Measurements from ENCODE around the gene FAF1. TPM values are rescaled to one million over a fixed set of nuclear protein-coding genes. Genes with fewer than 3 reads are reported as not detected.

FAF1 gene
- total RNA-seq, 1 experiment from 2014 or later, result 73.2 TPM

GRCh38 chr1:50981741-50982140, 21.7 kb upstream of the FAF1 start:
- H3K79me2 ChIP-seq (ENCODE audit: insufficient read depth, low read length), result no peaks in the 10 kb centered on the region
- H3K27me3 ChIP-seq (ENCODE audit: insufficient read depth, low read length), result no peaks in the 10 kb centered on the region
- DNase-seq (ENCODE audit: low read depth, low spot score) (no peak), ATAC-seq (no peak)
- no peaks in the 10 kb centered on the region for H4K20me1 ChIP-seq (ENCODE audit: insufficient read depth)
- ChIA-PET RAD21 (ENCODE audit: low non-redundant PET in 1 of 2, low total read pairs in 2 of 2, uncharacterized antibody in 2 of 2, unreplicated experiment in 2 of 2) (no interaction called here), POLR2A (interaction anchor here (1.0 kb wide), 1 partner anchor 21 kb away, joined by 4 read pairs; the partner anchor contains the start of gene FAF1), CTCF (no interaction called here)
- H3K9ac ChIP-seq (ENCODE audit: low read length), result no peak overlapping the region
- no peaks in the 10 kb centered on the region for H3K9me3 ChIP-seq (ENCODE audit: control insufficient read depth in 1 of 2, insufficient read depth in 1 of 2, low read depth in 1 of 2, low read length in 2 of 2)
- H3K27ac ChIP-seq (ENCODE audit: low read depth, low read length), result no peak overlapping the region
- H3K9me2 ChIP-seq (ENCODE audit: insufficient read depth), result no peaks in the 10 kb centered on the region
- TF ChIP-seq EGR1 (IDR thresholded peaks at IDR 0.05; ENCODE audit: low read depth), result no peak
- no peak for TF ChIP-seq ZFX (IDR thresholded peaks at IDR 0.05)
- TF ChIP-seq MAX (IDR thresholded peaks at IDR 0.05), result no peak
- H3K4me2 ChIP-seq (ENCODE audit: low read length), result no peak overlapping the region
- H3K4me3 ChIP-seq (replicated peaks in 1 of 2; ENCODE audit: low read depth in 1 of 2, low read length in 2 of 2), result no peak overlapping the region
- intact Hi-C loops (cut with micrococcal nuclease), result no loop called here
- H2AFZ ChIP-seq (ENCODE audit: low read depth, low read length, poor library complexity, severe bottlenecking), result peak overlapping the region; percentile 13
- H3K36me3 ChIP-seq (ENCODE audit: control insufficient read depth in 1 of 2, insufficient read depth in 2 of 2, low read length in 2 of 2), result no peaks in the 10 kb centered on the region
- BruUV-seq (replicated peaks), result no TSS peak
- H3K4me1 ChIP-seq (ENCODE audit: control insufficient read depth in 1 of 2, insufficient read depth in 2 of 2, low read length in 2 of 2), result peaks cover 6 to 17% of the 10 kb centered on the region in 2 experiments; a peak in 3 of 4 replicates

- H3K9ac ChIP-seq (ENCODE audit: low read length), result no peak overlapping the region
- no peaks in the 10 kb centered on the region for H3K9me2 ChIP-seq (ENCODE audit: insufficient read depth)
- ATAC-seq, result no peak
- H3K9me3 ChIP-seq (ENCODE audit: control insufficient read depth in 1 of 2, insufficient read depth in 1 of 2, low read depth in 1 of 2, low read length in 2 of 2), result no peaks in the 10 kb centered on the region
- H3K4me1 ChIP-seq (ENCODE audit: control insufficient read depth in 1 of 2, insufficient read depth in 2 of 2, low read length in 2 of 2), result peaks cover 6 to 17% of the 10 kb centered on the region in 2 experiments; a peak in 3 of 4 replicates
- no peak overlapping the region for H3K4me2 ChIP-seq (ENCODE audit: low read length)
- no peak overlapping the region for H3K27ac ChIP-seq (ENCODE audit: low read depth, low read length)
- ChIA-PET POLR2A (no interaction called here), RAD21 (ENCODE audit: low non-redundant PET in 1 of 2, low total read pairs in 2 of 2, uncharacterized antibody in 2 of 2, unreplicated experiment in 2 of 2) (no interaction called here), CTCF (no interaction called here)
- H2AFZ ChIP-seq (ENCODE audit: low read depth, low read length, poor library complexity, severe bottlenecking), result no peak overlapping the region
- H4K20me1 ChIP-seq (ENCODE audit: insufficient read depth), result no peaks in the 10 kb centered on the region
- no peaks in the 10 kb centered on the region for H3K36me3 ChIP-seq (ENCODE audit: control insufficient read depth in 1 of 2, insufficient read depth in 2 of 2, low read length in 2 of 2)
- no peaks in the 10 kb centered on the region for H3K79me2 ChIP-seq (ENCODE audit: insufficient read depth, low read length)
- no peak for DNase-seq (ENCODE audit: low read depth, low spot score)
- intact Hi-C loops (cut with micrococcal nuclease), result no loop called here
- no TSS peak for BruUV-seq (replicated peaks)
- no peaks in the 10 kb centered on the region for H3K27me3 ChIP-seq (ENCODE audit: insufficient read depth, low read length)
- no peak overlapping the region for H3K4me3 ChIP-seq (replicated peaks in 1 of 2; ENCODE audit: low read depth in 1 of 2, low read length in 2 of 2)
- TF ChIP-seq EZH2 (IDR thresholded peaks at IDR 0.05), result no peak
- no peak for TF ChIP-seq RAD21 (IDR thresholded peaks at IDR 0.05; ENCODE audit: low read depth)
- no peak for TF ChIP-seq TCF7L2 (IDR thresholded peaks at IDR 0.05; ENCODE audit: borderline replicate concordance, extremely low read depth, insufficient read depth, insufficient read length)
- no peak for TF ChIP-seq SRF (IDR thresholded peaks at IDR 0.05; ENCODE audit: low read depth)
- no peak for TF ChIP-seq ZFX (IDR thresholded peaks at IDR 0.05)
- no peak for TF ChIP-seq JUND (IDR thresholded peaks at IDR 0.05)
- no peak for TF ChIP-seq POLR2A (IDR thresholded peaks at IDR 0.05; ENCODE audit: borderline replicate concordance, extremely low read depth, insufficient read depth, insufficient read length)
- TF ChIP-seq SP1 (IDR thresholded peaks at IDR 0.05; ENCODE audit: low read depth), result no peak
- no peak for TF ChIP-seq FOSL1 (IDR thresholded peaks at IDR 0.05; ENCODE audit: low read depth)
- no peak for TF ChIP-seq YY1 (IDR thresholded peaks at IDR 0.05; ENCODE audit: extremely low read depth, insufficient replicate concordance, low read depth, low read length)
- TF ChIP-seq MAX (IDR thresholded peaks at IDR 0.05), result no peak
- TF ChIP-seq CTCF (IDR thresholded peaks at IDR 0.05 in 2 of 3, conservative IDR thresholded peaks at IDR 0.05 in 1 of 3; ENCODE audit: borderline replicate concordance in 1 of 3, insufficient read depth in 1 of 3, low read depth in 2 of 3, low read length in 2 of 3), result no peak
- TF ChIP-seq ZBTB33 (IDR thresholded peaks at IDR 0.05; ENCODE audit: extremely low read depth, insufficient replicate concordance, low read length), result no peak
- no peak for TF ChIP-seq CBX3 (IDR thresholded peaks at IDR 0.05; ENCODE audit: low read depth)
- TF ChIP-seq ELF1 (IDR thresholded peaks at IDR 0.05; ENCODE audit: borderline replicate concordance, low read depth), result no peak
- TF ChIP-seq EGR1 (IDR thresholded peaks at IDR 0.05; ENCODE audit: low read depth), result no peak
- TF ChIP-seq CEBPB (IDR thresholded peaks at IDR 0.05; ENCODE audit: low read depth), result no peak
- TF ChIP-seq SIN3A (IDR thresholded peaks at IDR 0.05; ENCODE audit: low read depth), result no peak
Observed at GRCh38 chr1:50980505-50980904, 20.4 kb upstream of the FAF1 start.
